ENCODE results near the gene HORMAD2.
"Not testable (repeated sequence)": the region's sequence is repeated elsewhere in the genome, so short reads cannot be mapped to it uniquely, and the experiment has no call there.

The HORMAD2 gene

DNA sequence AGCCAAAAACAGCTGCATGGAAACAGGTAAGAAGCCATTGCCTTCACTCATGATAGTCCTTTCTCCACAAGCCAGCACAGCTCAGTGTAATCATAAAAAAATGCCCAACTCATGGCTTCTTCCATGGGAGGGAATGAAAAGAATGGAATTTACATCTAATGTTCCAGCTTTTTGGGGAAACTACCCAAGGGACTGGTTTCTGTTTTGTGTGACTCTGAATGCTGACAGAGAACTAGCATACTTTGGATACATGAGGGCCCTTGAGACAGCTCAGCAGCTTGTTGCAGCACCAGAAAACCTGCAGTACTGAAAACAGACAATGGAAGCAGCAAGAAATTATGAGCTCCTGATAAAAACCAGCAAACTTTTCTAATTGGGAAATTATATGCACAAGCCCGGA lies 24.2 kb upstream of the HORMAD2 start:
- in situ Hi-C loops (cut with MboI; ENCODE audit: low sequenced_read_pairs), result no loop called here

DNA sequence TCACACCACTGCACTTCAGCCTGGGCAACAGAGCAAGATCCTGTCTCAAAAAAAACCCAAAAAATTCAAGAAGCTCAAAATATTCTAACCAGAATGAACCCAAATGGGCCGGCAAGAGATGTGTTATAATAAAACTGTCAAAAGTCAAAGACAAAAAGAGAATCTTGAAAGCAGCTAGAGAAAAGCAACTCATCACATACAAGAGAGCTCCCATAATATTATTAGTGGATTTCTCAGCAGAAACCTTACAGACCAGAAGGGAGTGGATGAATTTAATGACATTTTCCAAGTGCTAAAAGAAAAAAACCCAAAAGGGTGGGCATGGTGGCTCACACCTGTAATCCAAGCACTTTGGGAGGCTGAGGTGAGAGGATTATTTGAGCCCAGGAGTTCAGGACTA lies 22.9 kb upstream of the HORMAD2 start:
- in situ Hi-C loops (cut with MboI; ENCODE audit: low sequenced_read_pairs), result no loop called here

GRCh38 chr22:30059346-30060020 lies 20.8 kb upstream of the HORMAD2 start:
- in situ Hi-C loops (cut with MboI; ENCODE audit: low sequenced_read_pairs), result not testable (repeated sequence)

DNA sequence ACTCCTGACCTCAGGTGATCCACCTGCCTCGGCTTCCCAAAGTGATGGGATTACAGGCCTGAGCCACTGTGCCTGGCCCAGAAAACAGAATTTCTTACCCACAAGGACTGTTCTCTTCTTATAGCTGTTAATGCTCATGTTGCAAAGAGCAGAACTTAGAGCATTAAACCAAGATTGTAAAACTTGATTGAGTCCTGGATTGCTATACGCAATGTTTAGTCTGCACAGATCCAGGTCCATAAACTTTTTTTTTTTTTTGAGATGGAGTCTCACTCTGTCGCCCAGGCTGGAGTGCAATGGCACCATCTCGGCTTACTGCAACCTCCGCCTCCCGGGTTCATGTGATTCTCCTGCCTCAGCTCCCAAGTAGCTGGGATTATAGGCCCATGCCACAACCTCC lies 19.2 kb upstream of the HORMAD2 start:
- in situ Hi-C loops (cut with MboI; ENCODE audit: low sequenced_read_pairs), result not testable (repeated sequence)

- in situ Hi-C loops (cut with MboI; ENCODE audit: low sequenced_read_pairs), result no loop called here
Observed at GRCh38 chr22:30062259-30062658, 18.0 kb upstream of the HORMAD2 start.

DNA sequence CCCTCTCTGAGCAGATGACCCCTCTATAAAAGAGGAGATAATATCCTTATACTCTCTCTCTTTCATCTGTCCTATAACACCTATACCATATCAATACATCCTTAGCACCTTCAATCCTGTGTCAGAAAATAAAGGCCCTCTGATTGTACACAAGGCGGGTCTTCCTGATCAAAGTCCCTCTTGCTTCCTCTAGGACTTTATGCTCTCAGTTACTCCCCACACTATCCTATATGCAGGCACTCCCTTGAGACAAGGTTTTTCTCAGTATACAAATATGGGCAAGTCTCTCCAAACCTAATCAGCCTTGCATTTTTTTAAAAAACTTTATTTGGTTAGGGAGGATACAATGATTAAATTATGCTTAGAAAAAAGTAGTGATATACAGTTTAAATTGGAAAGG lies 17.3 kb upstream of the HORMAD2 start:
- in situ Hi-C loops (cut with MboI; ENCODE audit: low sequenced_read_pairs), result no loop called here

DNA sequence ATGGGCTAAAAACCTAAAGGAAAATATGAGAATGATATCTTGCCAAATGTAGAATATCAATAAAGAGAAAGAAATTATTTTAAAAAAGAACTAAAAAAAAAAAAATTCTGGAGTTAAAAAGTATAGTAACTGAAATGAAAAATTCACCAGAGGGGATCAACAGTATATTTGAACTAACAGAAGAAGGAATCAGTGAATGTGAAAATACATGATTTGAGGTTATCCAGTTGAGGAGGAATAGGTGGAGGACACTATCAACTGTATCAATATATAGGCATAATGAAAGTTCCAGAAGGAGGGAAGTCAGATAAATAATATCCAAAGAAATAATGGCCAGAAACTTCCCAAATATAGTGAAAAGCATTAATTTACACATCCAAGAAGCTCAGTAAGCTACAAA lies 16.1 kb upstream of the HORMAD2 start:
- in situ Hi-C loops (cut with MboI; ENCODE audit: low sequenced_read_pairs), result no loop called here

GRCh38 chr22:30073743-30074142 lies 6.5 kb upstream of the HORMAD2 start:
- in situ Hi-C loops (cut with MboI; ENCODE audit: low sequenced_read_pairs), result no loop called here

DNA sequence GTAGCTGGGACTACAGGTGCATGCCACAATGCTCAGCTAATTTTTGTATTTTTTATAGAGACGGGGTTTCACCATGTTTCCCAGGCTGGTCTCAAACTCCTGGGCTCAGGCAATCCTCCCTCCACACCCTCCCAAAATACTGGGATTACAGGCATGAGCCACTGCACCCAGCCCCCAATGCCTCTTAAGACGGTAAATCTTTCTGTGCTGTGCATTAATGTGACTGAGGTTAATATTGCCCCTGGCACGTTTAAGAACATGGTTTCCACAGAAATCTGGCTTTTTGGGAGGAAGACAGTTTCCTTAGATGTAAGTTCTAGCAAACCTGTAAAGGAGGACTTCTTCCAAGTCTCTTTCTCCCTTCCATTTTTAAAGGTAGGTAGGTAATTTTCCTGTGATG lies 6.1 kb upstream of the HORMAD2 start:
- in situ Hi-C loops (cut with MboI; ENCODE audit: low sequenced_read_pairs), result no loop called here

DNA sequence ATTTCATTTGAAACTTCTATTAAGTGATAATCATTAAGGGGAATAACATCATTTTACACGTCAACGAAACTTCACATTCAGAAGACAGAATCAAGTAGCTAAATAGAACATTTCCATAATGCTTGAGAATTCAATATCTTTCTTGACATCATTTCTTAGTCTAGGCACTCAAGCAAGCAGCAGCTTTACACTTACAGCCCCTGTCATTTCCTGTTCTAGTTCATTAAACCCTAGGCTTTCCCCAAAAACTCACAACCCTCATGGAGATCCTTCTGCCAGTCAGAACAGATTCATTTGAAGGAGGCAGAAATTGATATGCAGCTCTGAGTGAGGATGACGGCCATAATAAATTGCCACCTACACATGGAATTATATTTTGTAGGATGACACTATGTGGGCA lies 5.3 kb upstream of the HORMAD2 start:
- in situ Hi-C loops (cut with MboI; ENCODE audit: low sequenced_read_pairs), result no loop called here

GRCh38 chr22:30077279-30077880 lies 2.9 kb upstream of the HORMAD2 start:
- in situ Hi-C loops (cut with MboI; ENCODE audit: low sequenced_read_pairs), result no loop called here

DNA sequence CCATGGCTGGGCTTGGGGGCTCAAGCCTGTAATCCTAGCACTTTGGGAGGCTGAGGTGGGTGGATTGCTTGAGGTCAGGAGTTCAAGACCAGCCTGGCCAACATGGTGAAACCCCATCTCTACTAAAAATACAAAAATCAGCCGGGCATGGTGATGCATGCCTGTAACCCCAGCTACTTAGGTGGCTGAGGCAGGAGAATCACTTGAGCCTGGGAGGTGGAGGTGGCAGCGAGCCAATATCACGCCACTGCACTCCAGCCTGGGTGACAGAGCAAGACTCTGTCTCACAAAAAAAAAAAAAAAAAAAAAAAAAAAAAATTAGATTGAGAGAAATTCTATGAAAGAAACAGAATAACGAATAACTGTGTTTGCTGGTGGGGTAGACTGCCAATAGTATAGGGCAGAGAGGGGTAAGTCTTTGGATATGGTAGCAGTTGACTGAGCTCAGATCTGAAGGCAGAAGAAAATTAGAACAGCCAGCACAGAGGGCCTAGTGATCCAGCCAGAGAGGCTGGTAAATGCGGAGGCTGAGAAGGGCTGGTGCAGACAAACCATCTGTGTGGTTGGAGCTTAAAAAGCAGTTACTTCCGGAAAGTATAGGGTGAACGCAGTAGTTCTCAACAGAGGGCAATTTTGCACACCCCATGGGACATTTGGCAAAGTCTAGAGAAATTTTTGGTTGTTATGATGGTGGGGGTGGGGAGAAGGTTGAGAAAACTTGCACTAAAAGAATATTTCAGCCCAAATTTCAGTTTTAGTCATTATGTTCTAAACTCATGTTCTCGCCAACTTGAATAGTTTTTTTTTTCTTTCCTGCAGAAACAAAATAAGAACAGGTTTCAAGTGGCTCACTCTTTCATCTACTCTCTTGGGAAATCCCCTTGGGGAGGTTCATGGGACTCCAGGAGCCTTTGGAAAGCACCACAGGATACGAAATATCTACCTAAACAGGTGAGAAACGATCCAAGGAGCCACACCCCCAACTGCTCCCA lies 1.6 kb upstream of the HORMAD2 start:
- in situ Hi-C loops (cut with MboI; ENCODE audit: low sequenced_read_pairs), result no loop called here

- in situ Hi-C loops (cut with MboI; ENCODE audit: low sequenced_read_pairs), result loop anchor here (5.0 kb wide), 1 partner anchor 459 kb away; no protein-coding TSS in a partner anchor
Observed at GRCh38 chr22:30080805-30081204, 541 bp downstream of the HORMAD2 start.

DNA sequence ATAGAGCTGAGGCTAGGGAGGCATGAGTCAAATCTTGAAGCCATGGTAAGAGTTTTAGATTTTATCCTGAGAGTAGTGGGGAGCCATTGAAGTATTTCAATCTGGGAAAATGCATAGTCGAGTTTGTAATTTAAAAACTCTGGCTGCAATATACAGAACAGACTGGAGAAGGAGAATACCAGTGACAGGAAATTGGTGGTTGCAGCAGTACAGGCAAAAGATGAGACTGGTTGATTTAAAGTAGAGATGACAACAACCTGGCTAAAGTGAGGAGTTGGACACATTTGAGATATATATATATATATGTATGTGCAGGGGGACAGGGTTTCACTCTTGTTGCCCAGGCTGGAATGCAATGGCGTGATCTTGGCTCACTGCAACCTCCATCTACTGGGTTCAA lies 6.2 kb downstream of the HORMAD2 start:
- in situ Hi-C loops (cut with MboI; ENCODE audit: low sequenced_read_pairs), result no loop called here

DNA sequence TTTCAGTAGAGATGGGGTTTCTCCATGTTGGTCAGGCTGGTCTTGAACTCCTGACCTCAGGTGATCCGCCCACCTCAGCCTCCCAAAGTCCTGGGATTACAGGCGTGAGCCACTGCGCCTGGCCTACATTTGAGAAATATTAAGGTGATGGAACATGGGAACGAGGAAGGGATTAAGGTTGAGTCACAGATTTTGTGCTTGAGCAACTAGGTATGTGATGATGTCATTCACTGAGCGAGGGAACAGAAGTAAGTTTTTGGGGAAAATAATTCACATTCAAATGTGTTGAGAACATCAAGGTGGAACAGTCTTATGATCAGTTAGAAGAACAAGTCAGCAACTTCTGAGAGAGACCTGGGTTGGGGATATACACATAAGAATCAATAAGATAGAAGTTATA lies 6.8 kb downstream of the HORMAD2 start:
- in situ Hi-C loops (cut with MboI; ENCODE audit: low sequenced_read_pairs), result not testable (repeated sequence)

DNA sequence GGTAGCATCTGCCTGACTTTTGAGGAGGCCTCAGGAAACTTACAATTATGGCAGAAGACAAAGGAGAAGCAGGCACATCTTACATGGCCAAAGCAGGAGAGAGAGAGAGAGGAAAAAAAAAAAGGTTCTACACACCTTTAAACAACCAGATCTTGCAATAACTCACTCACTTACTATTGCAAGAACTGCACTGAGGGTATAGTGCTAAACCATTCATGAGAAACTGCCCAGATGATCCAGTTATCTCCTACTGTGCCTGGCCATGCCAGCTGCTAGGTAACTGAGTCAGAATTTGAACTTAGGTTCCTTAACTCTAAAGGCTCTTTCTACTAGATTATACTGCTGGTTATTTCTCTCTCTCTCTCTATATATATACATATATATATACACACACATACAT lies 7.3 kb downstream of the HORMAD2 start:
- in situ Hi-C loops (cut with MboI; ENCODE audit: low sequenced_read_pairs), result no loop called here

- in situ Hi-C loops (cut with MboI; ENCODE audit: low sequenced_read_pairs), result no loop called here
Observed at GRCh38 chr22:30088468-30088867, 8.2 kb downstream of the HORMAD2 start.

DNA sequence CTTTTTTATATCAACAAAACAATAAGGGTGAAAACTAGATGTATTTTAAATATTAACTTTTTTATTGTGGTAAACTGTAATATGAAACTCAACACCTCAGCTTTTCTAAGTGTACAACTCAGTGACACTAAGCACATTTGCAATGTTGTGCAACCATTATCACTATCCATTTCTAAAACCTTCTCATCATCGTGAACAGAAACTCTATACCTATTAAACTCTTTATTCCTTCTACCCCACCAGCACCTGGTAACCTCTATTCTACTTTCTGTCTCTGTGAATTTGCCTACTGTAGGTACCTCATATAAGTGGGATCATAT lies 9.4 kb downstream of the HORMAD2 start:
- in situ Hi-C loops (cut with MboI; ENCODE audit: low sequenced_read_pairs), result no loop called here

DNA sequence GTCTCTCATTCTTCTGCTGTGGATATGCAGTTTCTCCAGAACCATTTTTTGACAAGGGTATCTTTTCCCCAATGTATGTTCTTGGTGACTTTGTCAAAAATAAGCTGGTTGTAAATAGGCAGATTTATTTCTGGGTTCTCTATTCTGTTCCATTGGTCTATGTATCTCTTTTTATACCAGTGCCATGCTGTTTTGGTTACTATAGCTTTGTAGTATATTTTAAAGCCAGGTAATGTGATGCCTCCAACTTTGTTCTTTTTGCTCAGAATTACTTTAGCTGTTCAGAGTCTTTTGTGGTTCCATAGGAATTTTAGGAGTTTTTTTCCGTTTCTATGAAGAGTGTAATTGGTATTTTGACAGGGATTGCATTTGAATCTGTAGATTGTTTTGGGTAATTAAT lies 12.4 kb downstream of the HORMAD2 start:
- in situ Hi-C loops (cut with MboI; ENCODE audit: low sequenced_read_pairs), result no loop called here

- in situ Hi-C loops (cut with MboI; ENCODE audit: low sequenced_read_pairs), result no loop called here
Observed at GRCh38 chr22:30094804-30095203, 14.5 kb downstream of the HORMAD2 start.

DNA sequence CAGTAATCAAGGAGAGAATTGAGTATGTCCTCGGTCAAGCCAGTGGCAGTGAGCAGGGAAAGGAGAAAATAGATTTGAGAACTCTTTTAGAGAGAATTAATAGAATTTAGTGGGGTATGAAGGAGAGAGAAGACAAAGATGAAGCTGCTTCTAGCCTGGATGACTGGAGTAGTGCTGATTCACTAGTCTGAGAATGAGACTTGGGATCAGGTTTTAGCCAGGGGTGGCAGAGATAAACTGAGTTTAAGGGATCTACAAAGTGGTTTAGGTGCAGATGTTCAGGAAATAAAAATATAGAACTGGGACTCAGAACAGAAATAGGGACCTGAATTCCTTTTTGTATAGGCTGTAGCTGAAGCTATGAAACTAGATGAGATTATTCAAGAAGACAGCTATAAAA lies 17.6 kb downstream of the HORMAD2 start:
- in situ Hi-C loops (cut with MboI; ENCODE audit: low sequenced_read_pairs), result no loop called here

DNA sequence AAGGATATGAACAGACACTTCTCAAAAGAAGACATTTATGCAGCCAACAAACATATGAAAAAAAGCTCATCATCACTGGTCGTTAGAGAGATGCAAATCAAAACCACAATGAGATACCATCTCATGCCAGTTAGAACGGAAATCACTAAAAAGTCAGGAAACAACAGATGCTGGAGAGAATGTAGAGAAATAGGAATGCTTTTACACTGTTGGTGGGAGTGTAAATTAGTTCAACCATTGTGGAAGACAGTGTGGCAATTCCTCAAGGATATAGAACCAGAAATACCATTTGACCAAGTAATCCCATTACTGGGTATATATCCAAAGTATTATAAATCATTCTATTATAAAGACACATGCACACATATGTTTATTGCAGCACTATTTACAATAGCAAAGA lies 20.5 kb downstream of the HORMAD2 start:
- in situ Hi-C loops (cut with MboI; ENCODE audit: low sequenced_read_pairs), result not testable (repeated sequence)
